ENCODE data around the gene ATP1A2.

DNA sequence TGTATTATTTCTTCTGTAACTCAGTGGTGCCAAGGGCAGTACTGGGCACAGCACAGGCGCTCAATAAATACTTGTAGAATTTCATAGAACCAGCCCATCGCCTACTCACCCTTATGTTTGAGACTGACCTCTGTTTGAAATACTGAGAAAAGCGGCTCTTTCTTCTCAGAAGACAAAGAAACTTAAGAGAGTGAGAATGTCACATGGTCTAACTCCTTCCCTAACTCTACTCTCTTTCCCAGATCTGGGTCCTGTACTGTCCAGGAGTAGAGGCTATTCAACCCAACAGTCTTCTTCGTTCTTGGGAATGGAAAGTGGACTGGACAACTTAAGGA is 21.3 kb upstream of the ATP1A2 start:
- TF ChIP-seq CTCF (IDR thresholded peaks at IDR 0.05) (no peak), USF2 (CRISPR knock-in tag; IDR thresholded peaks at IDR 0.05) (no peak), EMX1 (CRISPR knock-in tag; IDR thresholded peaks at IDR 0.05) (no peak), TP53 (CRISPR knock-in tag; IDR thresholded peaks at IDR 0.05) (no peak), NR2C2 (CRISPR knock-in tag; IDR thresholded peaks at IDR 0.05) (no peak), ATF3 (CRISPR knock-in tag; conservative IDR thresholded peaks at IDR 0.05) (no peak), MAX (CRISPR knock-in tag; IDR thresholded peaks at IDR 0.05) (no peak), NR3C1 (CRISPR knock-in tag; conservative IDR thresholded peaks at IDR 0.05; ENCODE audit: low read depth) (no peak)
- TF ChIP-seq, protein P1, sequence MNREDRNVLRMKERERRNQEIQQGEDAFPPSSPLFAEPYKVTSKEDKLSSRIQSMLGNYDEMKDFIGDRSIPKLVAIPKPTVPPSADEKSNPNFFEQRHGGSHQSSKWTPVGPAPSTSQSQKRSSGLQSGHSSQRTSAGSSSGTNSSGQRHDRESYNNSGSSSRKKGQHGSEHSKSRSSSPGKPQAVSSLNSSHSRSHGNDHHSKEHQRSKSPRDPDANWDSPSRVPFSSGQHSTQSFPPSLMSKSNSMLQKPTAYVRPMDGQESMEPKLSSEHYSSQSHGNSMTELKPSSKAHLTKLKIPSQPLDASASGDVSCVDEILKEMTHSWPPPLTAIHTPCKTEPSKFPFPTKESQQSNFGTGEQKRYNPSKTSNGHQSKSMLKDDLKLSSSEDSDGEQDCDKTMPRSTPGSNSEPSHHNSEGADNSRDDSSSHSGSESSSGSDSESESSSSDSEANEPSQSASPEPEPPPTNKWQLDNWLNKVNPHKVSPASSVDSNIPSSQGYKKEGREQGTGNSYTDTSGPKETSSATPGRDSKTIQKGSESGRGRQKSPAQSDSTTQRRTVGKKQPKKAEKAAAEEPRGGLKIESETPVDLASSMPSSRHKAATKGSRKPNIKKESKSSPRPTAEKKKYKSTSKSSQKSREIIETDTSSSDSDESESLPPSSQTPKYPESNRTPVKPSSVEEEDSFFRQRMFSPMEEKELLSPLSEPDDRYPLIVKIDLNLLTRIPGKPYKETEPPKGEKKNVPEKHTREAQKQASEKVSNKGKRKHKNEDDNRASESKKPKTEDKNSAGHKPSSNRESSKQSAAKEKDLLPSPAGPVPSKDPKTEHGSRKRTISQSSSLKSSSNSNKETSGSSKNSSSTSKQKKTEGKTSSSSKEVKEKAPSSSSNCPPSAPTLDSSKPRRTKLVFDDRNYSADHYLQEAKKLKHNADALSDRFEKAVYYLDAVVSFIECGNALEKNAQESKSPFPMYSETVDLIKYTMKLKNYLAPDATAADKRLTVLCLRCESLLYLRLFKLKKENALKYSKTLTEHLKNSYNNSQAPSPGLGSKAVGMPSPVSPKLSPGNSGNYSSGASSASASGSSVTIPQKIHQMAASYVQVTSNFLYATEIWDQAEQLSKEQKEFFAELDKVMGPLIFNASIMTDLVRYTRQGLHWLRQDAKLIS (CRISPR knock-in tag; IDR thresholded peaks at IDR 0.05; ENCODE audit: borderline replicate concordance) = no peak

Measured in WTC11 (cell line).